ENCODE results near the gene ATP1A3.

- TF ChIP-seq POLR2AphosphoS5 (IDR thresholded peaks at IDR 0.05; ENCODE audit: low read depth, low read length) (no peak), SIN3A (IDR thresholded peaks at IDR 0.05; ENCODE audit: borderline replicate concordance, insufficient read depth, low read length) (no peak), REST (IDR thresholded peaks at IDR 0.05; ENCODE audit: insufficient read depth in 1 of 2, low read depth in 2 of 2, low read length in 2 of 2) (no peak)
Measured at GRCh38 chr19:41957161-41957837, 36.7 kb downstream of the ATP1A3 start.
